Raji (cell line): Measurements from ENCODE around the gene LPP.

ENCODE experiments used
- POLR2A ChIP-seq: IDR thresholded peaks from 2 replicates; pipeline ENCODE4 v1.6.1; 2011; ENCODE audit warnings: low read depth, low read length, control low read depth; ENCODE audit not compliant: insufficient read depth

Gene LPP

GRCh38 chr3:188403404-188403803 lies 249.4 kb downstream of the LPP start:
- no peak for TF ChIP-seq POLR2A

GRCh38 chr3:188404124-188404523 lies 250.2 kb downstream of the LPP start:
- no peak for TF ChIP-seq POLR2A

- no peak for TF ChIP-seq POLR2A
Observed at GRCh38 chr3:188404701-188405100, 250.7 kb downstream of the LPP start.

GRCh38 chr3:188407158-188407880 lies 253.4 kb downstream of the LPP start:
- no peak for TF ChIP-seq POLR2A

- no peak for TF ChIP-seq POLR2A
Observed at GRCh38 chr3:188408831-188409230, 254.9 kb downstream of the LPP start.

- no peak for TF ChIP-seq POLR2A
Observed at GRCh38 chr3:188411750-188412149, 257.8 kb downstream of the LPP start.

GRCh38 chr3:188415196-188415595 lies 261.2 kb downstream of the LPP start:
- TF ChIP-seq POLR2A, result no peak

- TF ChIP-seq POLR2A, result no peak
Observed at GRCh38 chr3:188416041-188416440, 262.1 kb downstream of the LPP start.

GRCh38 chr3:188417271-188417696 lies 263.3 kb downstream of the LPP start:
- TF ChIP-seq POLR2A, result no peak

- no peak for TF ChIP-seq POLR2A
Observed at GRCh38 chr3:188417766-188418165, 263.8 kb downstream of the LPP start.

GRCh38 chr3:188421151-188421821 lies 267.3 kb downstream of the LPP start:
- no peak for TF ChIP-seq POLR2A

GRCh38 chr3:188421836-188422540 lies 268.0 kb downstream of the LPP start:
- no peak for TF ChIP-seq POLR2A

- no peak for TF ChIP-seq POLR2A
Observed at GRCh38 chr3:188431040-188431439, 277.1 kb downstream of the LPP start.

GRCh38 chr3:188431553-188431952 lies 277.6 kb downstream of the LPP start:
- TF ChIP-seq POLR2A, result no peak

- no peak for TF ChIP-seq POLR2A
Observed at GRCh38 chr3:188432802-188433520, 279.0 kb downstream of the LPP start.
